Glutamatergic neuron (in vitro differentiated cells): Measurements from ENCODE around the gene ZNRF2. TPM values are rescaled to one million over a fixed set of nuclear protein-coding genes. Genes with fewer than 3 reads are reported as not detected.

Experiments
- DNase-seq: peaks from one replicate; pipeline ENCODE4 v3.0.0; 2022
- H3K27ac Mint-ChIP-seq: one replicate; pipeline ENCODE4 v1.8.0; 2020; ENCODE audit warnings: mild to moderate bottlenecking, mixed read lengths, inconsistent platforms; ENCODE audit not compliant: unreplicated experiment
- H3K27me3 Mint-ChIP-seq: one replicate; pipeline ENCODE4 v1.8.0; 2020; ENCODE audit warnings: mild to moderate bottlenecking, moderate library complexity, mixed read lengths, inconsistent platforms; ENCODE audit not compliant: unreplicated experiment
- H3K36me3 Mint-ChIP-seq: one replicate; pipeline ENCODE4 v1.8.0; 2020; ENCODE audit warnings: mild to moderate bottlenecking, mixed read lengths, inconsistent platforms; ENCODE audit not compliant: unreplicated experiment
- H3K4me1 Mint-ChIP-seq: one replicate; pipeline ENCODE4 v1.8.0; 2020; ENCODE audit warnings: mild to moderate bottlenecking, low read depth, mixed read lengths, inconsistent platforms; ENCODE audit not compliant: unreplicated experiment
- H3K4me3 Mint-ChIP-seq: one replicate; pipeline ENCODE4 v1.8.0; 2020; ENCODE audit warnings: mild to moderate bottlenecking, mixed read lengths, inconsistent platforms; ENCODE audit not compliant: unreplicated experiment
- H3K9me3 Mint-ChIP-seq: one replicate; pipeline ENCODE4 v1.8.0; 2020; ENCODE audit warnings: mild to moderate bottlenecking, moderate library complexity, mixed read lengths, inconsistent platforms; ENCODE audit not compliant: unreplicated experiment
- total RNA-seq: library from RNA; stranded (reverse); fragmentation: NEBNext Ultra II Directional; extraction: Animal tissue kit (Norgen Biotek cat#: 25700); gene quantifications from one replicate; pipeline ENCODE4 v1.2.1, GENCODE V29; 2021; ENCODE audit not compliant: unreplicated experiment
- TF ChIP-seq, protein P1 (sequence below): fragments of 200-600 bp; sonication (generic); IDR thresholded peaks from one replicate; pipeline ENCODE4 v1.5.0; 2021; ENCODE audit not compliant: partially characterized antibody, unreplicated experiment

ZNRF2 gene
- total RNA-seq, 1 donor from 2014 or later = 16.7 TPM

DNA sequence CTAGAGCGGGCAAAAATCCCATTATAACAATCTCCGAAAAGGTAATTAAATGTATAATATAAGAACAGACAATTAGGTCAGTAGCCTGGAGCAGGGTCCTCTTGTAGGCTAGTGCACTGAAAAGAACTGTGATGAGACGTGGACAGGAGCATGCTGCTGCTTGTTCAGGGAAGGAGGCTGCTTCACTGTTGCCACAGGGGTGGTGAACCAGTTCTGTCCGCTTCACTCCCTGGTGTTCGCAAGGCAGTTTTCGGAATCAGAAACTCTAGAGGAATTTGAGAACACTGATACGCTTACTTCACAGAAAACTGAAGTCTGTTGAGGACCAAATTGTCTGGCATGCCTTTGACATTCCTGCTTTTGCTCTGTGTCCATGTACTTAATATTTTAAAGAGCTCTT, 17.4 kb downstream of the ZNRF2 start:
- H3K4me1 Mint-ChIP-seq = peaks cover 12% of the 10 kb centered on the region

DNA sequence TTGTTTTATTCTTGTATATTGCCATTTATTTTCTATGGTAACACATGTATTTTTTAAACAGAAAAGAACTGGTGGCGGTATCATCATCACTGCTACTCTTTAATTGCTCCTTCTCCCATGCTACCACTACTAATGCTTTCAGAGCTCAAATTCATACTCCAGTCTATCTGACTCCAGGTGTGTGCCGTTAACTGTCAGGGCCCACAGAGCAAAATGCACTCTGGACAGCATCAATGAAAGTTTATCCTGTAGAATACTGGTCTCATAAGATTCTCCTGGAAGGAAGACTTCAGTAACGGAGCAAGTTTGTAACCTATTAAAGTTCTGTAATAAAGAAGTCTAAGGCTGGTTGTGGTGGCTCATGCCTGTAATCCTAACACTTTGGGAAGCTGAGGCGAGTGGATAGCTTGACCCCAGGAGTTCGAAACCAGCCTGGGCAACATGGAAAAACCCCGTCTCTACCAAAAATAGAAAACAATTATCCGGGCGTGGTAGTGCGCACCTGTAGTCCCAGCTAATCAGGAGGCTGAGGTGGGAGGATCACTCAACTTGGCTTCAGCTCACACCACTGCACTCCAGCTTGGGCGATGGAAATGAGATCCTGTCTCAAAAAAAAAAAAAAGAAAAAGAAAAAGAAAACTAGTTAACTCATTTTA, 18.4 kb downstream of the ZNRF2 start:
- Mint-ChIP-seq H3K27me3 (no peaks in the 10 kb centered on the region), H3K36me3 (no peaks in the 10 kb centered on the region), H3K9me3 (peaks cover 2% of the 10 kb centered on the region), H3K4me3 (no peak overlapping the region), H3K4me1 (peaks cover 15% of the 10 kb centered on the region), H3K27ac (no peak overlapping the region)
- no peak for DNase-seq
- TF ChIP-seq, protein P1, sequence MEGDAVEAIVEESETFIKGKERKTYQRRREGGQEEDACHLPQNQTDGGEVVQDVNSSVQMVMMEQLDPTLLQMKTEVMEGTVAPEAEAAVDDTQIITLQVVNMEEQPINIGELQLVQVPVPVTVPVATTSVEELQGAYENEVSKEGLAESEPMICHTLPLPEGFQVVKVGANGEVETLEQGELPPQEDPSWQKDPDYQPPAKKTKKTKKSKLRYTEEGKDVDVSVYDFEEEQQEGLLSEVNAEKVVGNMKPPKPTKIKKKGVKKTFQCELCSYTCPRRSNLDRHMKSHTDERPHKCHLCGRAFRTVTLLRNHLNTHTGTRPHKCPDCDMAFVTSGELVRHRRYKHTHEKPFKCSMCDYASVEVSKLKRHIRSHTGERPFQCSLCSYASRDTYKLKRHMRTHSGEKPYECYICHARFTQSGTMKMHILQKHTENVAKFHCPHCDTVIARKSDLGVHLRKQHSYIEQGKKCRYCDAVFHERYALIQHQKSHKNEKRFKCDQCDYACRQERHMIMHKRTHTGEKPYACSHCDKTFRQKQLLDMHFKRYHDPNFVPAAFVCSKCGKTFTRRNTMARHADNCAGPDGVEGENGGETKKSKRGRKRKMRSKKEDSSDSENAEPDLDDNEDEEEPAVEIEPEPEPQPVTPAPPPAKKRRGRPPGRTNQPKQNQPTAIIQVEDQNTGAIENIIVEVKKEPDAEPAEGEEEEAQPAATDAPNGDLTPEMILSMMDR = no peak

More for the DNA sequence above, 17.4 kb downstream of the ZNRF2 start:
- Mint-ChIP-seq H3K9me3 (peaks cover 2% of the 10 kb centered on the region), H3K36me3 (no peaks in the 10 kb centered on the region), H3K4me3 (no peak overlapping the region), H3K27me3 (no peaks in the 10 kb centered on the region), H3K27ac (no peak overlapping the region)
- DNase-seq = no peak
- TF ChIP-seq, protein P1 = no peak

DNA sequence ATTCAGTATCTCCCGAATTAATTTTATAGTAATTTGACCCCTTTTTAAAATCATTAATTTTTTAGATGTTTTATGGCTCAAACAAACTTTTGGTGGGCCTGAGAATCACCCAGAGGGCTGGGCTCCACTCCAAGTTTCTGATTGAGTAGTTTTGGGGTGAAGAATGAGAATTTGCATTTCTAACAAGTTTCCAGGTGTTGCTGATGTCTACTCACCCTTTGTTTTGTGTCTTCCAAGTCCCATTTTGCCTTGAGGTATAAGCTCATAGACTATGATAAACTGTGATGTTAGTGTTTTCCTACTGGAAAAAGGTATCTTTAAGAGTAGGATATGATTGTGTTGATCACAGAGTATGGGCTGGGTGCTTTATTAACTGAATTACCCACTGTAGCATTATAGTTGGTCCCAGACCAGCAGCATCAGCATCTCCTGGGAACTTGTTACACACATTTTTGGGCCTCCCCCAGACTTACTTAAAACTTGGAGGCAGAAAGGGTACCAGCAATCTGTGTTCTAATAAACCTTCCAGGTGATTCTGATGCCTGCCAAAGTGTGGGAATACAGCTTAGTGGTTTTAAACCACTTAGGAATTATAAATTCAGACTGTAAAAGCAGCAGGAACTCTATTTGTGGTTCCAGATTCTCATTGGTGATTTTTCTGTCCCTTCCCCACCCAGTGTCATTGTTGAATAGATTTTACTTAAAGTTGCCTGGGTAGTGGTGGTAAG, 19.1 kb downstream of the ZNRF2 start:
- H3K36me3 Mint-ChIP-seq = no peaks in the 10 kb centered on the region
- no peak overlapping the region for H3K27ac Mint-ChIP-seq
- DNase-seq = no peak
- no peaks in the 10 kb centered on the region for H3K27me3 Mint-ChIP-seq
- peaks cover 2% of the 10 kb centered on the region for H3K9me3 Mint-ChIP-seq
- H3K4me3 Mint-ChIP-seq = no peak overlapping the region
- H3K4me1 Mint-ChIP-seq = peaks cover 18% of the 10 kb centered on the region
- TF ChIP-seq, protein P1 = no peak

DNA sequence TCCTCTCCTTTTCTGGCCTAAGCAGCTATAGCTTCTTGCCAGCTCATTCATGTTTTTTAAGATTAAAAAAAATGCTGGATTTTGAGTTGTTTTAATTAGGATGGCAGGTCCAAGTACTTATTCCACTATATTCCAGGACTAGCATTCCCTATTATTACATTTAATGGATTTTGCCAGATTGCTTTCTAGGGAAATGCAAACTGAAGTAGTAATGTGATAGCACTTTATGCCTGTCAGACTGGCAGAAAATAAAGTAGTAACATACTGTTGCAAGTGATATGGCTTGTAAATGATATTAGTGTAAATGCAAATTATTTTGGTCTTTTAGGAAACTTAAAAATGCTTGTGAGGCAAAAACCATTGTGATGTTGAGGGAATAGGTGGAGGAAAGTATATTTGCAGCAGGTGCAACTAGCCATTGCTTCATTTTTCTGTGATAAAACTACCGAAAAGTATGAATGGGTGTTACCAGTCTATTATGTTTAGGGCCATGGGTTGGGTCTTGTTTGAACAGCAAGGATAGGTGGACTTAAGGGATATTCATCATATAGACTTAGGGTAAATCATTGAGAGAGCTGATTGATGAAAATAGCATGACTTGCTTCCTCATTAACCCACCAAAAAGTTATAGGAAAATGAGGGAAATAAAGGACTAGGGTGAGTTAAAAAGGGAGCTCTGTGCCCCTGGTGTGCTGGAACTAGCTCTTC, 19.9 kb downstream of the ZNRF2 start:
- Mint-ChIP-seq H3K36me3 (no peaks in the 10 kb centered on the region), H3K27ac (no peak overlapping the region), H3K4me1 (peaks cover 21% of the 10 kb centered on the region), H3K9me3 (peaks cover 2% of the 10 kb centered on the region), H3K4me3 (no peak overlapping the region), H3K27me3 (no peaks in the 10 kb centered on the region)
- TF ChIP-seq, protein P1 = no peak
- no peak for DNase-seq
